ENCODE results near the gene CFAP161.

Gene CFAP161

DNA sequence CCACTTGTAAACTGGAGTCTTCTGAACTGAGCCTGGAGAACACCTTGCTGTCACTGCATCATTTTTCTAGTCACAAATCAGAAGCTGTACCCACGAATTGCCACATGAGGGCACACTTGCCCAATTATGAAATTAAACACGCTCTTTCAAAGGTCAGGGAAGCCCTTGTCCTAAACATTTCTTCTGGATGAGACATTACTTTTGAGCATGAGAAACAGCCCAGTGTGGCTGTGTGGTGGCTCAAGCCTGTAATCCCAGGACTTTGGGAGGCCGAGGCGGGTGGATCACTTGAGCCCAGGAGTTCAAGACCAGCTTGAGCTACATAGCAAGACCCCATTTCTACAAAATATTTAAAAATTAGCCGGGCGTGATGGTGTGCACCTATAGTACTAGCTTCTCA, 27.5 kb upstream of the CFAP161 start:
- peak; percentile 30 for DNase-seq (ENCODE audit: low read depth)
- H3K4me3 ChIP-seq (ENCODE audit: low read length) = no peak overlapping the region
- TF ChIP-seq, protein P1, sequence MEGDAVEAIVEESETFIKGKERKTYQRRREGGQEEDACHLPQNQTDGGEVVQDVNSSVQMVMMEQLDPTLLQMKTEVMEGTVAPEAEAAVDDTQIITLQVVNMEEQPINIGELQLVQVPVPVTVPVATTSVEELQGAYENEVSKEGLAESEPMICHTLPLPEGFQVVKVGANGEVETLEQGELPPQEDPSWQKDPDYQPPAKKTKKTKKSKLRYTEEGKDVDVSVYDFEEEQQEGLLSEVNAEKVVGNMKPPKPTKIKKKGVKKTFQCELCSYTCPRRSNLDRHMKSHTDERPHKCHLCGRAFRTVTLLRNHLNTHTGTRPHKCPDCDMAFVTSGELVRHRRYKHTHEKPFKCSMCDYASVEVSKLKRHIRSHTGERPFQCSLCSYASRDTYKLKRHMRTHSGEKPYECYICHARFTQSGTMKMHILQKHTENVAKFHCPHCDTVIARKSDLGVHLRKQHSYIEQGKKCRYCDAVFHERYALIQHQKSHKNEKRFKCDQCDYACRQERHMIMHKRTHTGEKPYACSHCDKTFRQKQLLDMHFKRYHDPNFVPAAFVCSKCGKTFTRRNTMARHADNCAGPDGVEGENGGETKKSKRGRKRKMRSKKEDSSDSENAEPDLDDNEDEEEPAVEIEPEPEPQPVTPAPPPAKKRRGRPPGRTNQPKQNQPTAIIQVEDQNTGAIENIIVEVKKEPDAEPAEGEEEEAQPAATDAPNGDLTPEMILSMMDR (conservative IDR thresholded peaks at IDR 0.05; ENCODE audit: low read depth, low read length) = peak; percentile 77

DNA sequence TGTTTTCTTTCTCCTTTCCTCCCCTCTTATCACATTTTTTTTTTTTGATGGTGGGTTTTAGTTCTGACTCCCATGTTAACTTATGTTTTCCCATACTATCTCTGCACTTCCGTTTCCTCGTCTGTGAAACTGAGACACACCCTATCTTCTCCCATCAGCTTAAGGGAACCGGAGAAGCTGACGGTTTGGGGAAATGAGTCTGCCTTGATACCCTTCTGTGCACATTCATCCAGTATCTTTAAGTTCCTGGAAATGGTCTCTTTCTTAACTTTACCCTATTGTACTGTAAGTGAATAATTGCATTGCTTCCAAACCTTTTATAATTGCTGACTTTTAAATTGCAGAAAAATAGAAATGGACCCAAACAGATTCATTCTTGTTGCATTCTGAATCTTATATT, 26.2 kb upstream of the CFAP161 start:
- DNase-seq (ENCODE audit: low read depth) = no peak
- TF ChIP-seq, protein P1 (conservative IDR thresholded peaks at IDR 0.05; ENCODE audit: low read depth, low read length) = no peak
- no peak overlapping the region for H3K4me3 ChIP-seq (ENCODE audit: low read length)

DNA sequence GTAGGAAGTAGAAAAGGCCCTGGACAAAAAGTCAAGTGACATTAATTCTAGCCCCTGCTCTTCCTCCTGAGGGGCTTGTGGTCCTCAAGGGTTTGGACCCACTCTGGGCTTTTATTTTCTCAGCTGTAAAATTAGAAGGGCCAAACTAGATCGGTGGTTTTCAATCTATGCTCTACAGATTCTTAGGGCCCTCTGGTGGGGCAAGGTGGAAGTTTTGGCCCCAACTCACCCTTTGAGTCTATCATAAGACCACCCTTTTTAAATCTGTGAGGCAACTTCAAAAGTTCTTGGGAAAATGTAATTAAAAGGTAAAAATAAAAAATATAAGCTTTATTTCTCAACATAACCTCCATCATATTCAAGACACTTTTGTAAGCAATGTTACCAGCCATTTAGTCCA, 25.6 kb upstream of the CFAP161 start:
- DNase-seq (ENCODE audit: low read depth) = no peak
- TF ChIP-seq, protein P1 (conservative IDR thresholded peaks at IDR 0.05; ENCODE audit: low read depth, low read length) = peak; percentile 65
- no peak overlapping the region for H3K4me3 ChIP-seq (ENCODE audit: low read length)

DNA sequence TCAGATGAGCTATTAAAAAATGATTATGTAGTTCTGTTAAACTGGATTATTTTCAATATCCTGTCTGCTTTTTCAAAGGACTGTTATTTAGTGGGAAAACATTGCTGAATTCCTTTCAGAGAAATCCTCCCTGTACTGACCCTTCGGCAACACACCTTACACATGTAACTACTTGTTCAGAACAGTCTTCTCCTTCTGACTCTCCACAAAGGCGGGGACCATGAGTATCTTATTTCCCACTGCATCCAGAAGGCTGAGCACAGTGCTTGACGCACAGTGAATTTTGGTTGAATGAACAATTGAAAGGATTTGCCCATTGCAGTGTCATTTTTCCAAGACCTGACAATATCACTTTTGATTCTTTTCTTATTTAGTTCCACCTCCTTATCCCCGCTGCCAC, 23.1 kb upstream of the CFAP161 start:
- no peak for DNase-seq (ENCODE audit: low read depth)
- no peak overlapping the region for H3K4me3 ChIP-seq (ENCODE audit: low read length)
- TF ChIP-seq, protein P1 (conservative IDR thresholded peaks at IDR 0.05; ENCODE audit: low read depth, low read length) = no peak

DNA sequence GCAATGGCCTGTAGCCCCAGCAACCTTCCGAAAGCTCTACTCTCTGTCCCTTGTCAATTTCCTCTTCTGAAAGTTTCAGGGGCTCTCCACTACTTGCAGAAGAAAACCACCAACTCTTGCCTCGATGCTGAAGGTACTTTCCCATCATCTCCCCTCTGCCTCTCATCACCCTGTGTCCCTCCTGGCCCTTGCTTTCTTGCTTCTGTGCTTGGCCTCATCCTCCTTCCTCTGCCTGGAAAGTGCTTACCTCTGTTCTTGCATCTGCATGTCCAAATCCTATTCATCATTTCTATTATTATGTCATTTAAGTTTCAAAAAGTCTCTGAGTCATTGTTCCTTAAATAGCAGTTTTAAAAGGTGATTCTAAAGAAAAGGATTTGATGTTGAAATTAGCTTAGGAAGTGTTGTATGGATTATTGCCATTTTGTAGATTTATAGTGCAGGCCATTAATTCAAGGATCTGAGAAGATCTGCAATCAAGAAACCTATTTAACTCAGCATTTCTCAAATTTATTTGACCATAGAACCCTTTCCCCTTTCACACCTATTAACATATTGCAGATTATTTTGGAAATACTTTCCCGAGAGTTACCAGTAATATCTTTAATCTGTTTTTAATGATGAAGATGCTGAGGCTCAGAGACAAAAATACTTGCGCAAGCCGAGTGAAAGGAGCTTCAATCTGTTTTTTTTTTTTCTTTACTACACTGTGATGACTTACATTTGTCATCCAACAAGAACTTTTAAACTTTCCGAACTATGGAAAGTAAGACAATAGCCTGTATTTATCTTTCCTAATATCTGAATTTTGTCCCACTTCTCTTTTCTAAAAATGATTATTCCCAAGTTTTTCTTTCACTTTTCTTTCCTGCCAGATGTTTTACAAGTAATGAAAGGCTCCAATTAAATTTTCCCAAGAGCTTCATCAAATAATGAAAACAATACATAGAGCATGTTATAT, 22.3 kb upstream of the CFAP161 start:
- DNase-seq (ENCODE audit: low read depth) = no peak
- H3K4me3 ChIP-seq (ENCODE audit: low read length) = no peak overlapping the region
- TF ChIP-seq, protein P1 (conservative IDR thresholded peaks at IDR 0.05; ENCODE audit: low read depth, low read length) = no peak

DNA sequence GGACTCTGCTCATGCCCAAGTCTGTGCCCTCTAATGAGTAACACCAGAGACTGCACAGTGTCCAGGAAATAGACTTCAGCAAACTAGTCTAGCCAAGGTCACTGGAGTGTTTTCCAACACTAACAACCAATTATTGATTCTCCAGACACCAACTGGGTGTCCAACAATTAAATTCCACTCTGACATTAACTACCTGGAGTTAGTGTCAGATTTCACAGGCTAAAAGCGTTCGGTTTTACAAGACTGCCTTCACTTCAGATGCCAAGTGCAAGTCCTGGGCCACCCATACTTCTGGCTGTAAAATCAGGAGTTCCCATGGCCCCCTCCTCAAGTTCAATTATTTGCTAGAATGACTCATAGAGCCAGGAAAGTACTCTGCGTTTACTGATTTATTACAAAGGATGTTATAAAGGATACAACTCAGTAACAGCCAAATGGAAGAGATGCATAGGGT, 20.8 kb upstream of the CFAP161 start:
- H3K4me3 ChIP-seq (ENCODE audit: low read length) = no peak overlapping the region
- DNase-seq (ENCODE audit: low read depth) = no peak
- TF ChIP-seq, protein P1 (conservative IDR thresholded peaks at IDR 0.05; ENCODE audit: low read depth, low read length) = no peak

DNA sequence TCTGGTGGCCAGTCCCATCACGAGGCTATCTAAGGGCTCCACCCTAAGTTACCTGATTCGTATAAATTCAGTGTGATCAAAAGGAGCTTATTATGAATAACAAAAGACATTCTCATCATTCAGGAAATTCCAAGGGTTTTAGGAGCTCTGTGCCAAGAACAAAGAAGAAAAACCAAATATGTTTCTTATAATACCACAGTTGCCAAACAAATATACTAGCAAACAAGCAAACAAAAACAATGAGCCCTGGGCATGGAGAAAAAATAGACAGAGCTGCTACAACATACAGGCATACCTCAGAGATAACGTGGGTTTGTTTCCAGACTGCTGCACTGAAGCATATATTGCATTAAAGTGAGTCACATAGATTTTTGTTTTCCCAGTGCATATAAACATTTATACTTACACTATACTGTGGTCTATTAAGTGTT, 20.2 kb upstream of the CFAP161 start:
- TF ChIP-seq, protein P1 (conservative IDR thresholded peaks at IDR 0.05; ENCODE audit: low read depth, low read length) = no peak
- DNase-seq (ENCODE audit: low read depth) = no peak
- H3K4me3 ChIP-seq (ENCODE audit: low read length) = no peak overlapping the region

All from retinal pigment epithelial cell (primary cell).